Hepatic stellate cell (primary cell): ENCODE data around the gene LONP1.

Source experiments
- DNase-seq: peaks from one replicate; pipeline ENCODE4 v3.0.0; 2011; ENCODE audit warnings: low spot score

Gene LONP1

DNA sequence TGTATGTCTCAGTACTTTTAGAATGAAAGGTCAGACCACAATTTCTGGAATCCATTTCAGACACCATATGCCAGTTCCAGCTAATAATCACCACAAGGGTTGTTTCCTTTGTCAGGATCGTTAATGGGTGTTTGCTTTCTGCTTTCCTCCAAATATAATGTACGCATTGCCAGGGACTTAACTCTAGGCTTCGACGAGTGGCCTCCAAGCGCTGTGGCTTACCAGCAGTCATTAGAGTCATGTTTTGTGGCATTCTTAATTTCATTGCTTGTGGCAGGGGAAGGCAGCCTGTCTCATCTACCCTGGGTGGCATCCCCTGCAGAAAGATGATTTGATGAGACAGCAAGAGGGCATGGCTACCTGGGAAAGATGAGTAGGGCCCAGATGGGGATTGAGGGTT, 74.5 kb downstream of the LONP1 start:
- DNase-seq = no peak

DNA sequence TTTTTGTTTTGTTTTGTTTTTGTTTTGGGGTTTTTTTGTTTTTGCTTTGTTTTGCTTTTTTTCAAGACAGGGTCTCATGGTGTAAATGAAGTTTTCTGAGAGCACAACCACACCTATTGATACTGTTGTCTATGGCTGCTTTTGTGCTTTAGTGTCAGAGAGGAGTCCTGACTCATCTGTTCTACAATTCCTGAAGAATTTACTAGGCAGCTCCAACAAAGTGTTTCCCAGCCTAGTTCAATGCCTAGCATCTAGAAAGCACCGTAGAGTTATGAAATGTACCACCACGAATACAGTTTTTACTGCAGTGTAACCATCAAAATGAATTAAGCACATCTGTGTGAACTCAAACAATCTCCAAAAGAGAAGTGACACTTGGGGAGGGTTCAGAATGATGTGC, 75.9 kb downstream of the LONP1 start:
- no peak for DNase-seq

DNA sequence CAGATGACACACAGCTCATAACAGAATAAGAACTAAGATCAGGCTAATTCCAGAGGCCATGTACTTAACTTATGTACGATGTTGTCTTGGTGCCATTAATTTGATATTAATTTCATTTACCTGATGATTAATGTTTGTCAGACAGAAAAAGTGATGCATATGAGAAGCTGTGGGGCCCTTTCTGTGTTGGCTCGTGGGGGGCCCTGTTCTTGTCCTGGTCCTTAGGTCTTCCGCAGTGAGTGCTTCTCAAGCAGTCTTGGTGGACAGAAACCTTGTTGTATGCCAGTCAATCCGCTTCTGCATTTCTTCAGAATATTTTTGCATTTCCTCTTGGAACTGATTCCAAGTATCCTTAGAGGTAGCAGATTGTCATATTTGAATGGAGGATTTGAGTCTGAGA, 76.9 kb downstream of the LONP1 start:
- no peak for DNase-seq

DNA sequence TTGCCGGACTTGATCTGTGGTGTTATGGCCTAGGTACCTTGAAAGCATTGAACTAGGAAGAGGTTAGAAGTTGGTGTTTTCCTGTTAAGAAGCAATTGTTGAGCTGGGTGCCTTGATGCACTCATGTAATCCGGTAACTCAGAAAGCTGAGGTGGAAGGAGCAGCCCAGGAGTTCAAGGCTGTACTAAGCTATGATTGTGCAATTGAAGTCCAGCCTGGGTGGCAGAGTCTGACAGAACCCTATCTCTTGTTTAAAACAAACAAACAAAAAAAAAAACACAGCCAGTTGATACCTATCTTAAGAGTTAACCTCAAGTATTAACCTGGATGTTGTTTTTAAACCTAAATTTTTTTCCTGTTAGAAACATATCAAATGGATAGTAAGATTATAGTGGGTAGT, 77.7 kb downstream of the LONP1 start:
- DNase-seq = no peak
